ENCODE measurements around the gene KATNAL2.
"Not testable (repeated sequence)": the region's sequence is repeated elsewhere in the genome, so short reads cannot be mapped to it uniquely, and the experiment has no call there.

Gene KATNAL2

DNA sequence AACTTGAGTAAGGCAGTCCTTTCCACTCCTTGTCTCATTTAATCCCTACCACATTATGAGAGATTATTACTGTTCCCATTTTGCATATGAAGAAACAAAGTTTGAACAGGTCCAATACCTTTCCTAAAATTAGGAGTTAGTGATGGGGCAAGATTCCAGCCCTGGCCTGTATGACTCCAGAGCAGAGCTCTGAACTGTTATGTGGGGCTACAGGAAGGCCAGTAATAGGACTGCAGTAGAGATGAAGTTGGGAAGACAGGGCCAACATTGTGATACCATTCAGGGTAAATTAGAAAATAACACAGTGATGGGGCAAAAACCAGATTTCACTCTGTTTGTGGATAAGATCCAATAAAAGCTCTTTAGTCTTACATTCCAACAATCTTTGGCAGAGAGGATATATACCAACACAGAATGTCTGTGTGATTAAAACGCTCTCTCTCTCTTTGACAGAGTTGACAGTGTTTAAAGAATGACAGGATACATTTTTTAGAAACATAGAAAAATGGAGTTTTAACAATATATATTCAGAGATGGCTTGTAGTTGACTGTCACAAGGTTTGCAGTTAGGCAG is 22.7 kb downstream of the KATNAL2 start:
- FAIRE-seq = no peak

DNA sequence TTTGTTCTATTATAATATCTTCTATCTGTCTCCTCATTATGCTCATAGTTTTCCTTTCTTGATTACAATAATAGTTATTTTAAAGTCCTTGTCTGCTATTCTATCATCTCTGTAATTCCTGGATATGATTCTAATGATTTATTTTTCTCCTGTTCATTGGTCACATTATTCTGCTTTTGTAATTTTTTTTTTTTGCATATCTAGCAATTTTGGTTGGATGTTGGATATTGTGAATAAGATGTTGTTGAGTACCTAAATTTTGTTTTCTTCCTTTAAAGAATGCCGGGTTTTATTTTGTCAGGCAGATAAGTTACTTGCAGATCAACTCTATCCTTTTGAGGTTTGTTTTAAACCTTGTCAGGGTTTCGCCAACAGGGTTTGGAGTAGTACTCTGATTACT is 25.2 kb downstream of the KATNAL2 start:
- FAIRE-seq = no peak

GRCh38 chr18:46946656-46947282 is 29.4 kb downstream of the KATNAL2 start:
- no peak for FAIRE-seq

- no peak for FAIRE-seq
Measured at GRCh38 chr18:46950064-46950656, 32.8 kb downstream of the KATNAL2 start.

GRCh38 chr18:46953195-46953594 is 35.8 kb downstream of the KATNAL2 start:
- FAIRE-seq = no peak

DNA sequence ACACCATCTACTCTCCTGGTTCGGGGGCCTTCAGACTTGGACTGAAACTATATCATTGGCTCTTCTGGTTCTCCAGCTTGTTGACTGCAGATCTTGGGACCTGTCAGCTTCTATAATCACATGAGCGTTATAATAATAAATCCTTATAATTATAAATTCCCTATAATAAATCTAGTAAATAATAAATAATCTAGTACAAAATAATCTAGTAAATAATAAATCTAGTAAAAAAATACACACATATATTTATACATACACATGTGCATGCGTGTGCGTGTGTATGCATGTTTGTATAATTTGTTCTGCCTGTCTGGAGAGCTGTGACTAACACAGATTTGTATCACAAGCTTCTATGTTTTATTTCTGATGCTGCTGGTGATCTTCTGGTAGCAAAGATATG is 40.8 kb downstream of the KATNAL2 start:
- no peak for FAIRE-seq

DNA sequence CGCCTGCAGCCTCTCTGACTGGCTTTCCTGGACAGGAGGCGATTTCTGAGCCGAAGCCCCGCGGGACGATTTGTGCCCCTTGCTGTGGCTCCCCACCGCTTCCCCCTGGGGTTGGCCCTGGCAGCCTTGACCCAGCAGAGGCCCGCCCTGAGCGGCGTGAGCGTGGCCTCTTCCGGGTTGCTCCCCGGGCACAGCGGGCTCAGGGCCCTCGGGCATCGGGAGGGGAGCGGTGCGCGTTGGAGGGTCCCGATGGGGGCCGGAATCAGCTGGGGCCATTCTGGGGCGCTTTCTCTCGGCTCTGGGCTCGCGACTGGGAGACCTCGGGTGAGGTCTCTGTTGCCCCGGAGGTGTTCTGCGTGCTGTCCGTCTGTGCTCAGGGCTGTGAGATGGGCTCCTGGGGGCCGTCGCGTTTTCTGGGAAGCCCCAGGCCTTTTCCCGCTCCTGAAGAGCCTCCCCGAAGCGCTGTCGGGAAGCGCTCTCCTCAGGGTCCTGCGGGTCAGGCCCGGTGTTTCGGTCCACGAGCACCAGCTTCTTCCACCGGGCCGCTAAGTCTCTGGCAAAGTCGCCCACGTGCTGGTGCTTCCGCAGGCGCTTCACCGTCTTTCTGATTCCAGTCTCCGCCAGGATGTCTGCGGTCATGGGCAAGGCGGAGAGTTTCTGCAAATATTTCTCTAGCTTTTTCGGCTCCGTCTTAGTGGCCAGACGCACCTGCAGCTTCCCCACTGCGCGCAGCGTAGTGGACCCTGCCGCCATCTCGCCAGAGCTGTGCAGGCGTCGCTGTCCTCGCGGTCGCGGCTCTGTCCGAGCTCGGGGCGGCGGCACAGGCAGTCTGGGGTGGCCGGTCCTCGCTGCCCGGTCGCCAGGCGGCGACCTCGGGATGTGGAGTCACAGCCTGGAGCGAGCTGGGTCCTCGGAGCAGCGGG is 46.5 kb downstream of the KATNAL2 start:
- FAIRE-seq = not testable (repeated sequence)

- not testable (repeated sequence) for FAIRE-seq
Measured at GRCh38 chr18:46964579-46965293, 47.3 kb downstream of the KATNAL2 start.

GRCh38 chr18:46966266-46966665 is 48.9 kb downstream of the KATNAL2 start:
- FAIRE-seq = not testable (repeated sequence)

DNA sequence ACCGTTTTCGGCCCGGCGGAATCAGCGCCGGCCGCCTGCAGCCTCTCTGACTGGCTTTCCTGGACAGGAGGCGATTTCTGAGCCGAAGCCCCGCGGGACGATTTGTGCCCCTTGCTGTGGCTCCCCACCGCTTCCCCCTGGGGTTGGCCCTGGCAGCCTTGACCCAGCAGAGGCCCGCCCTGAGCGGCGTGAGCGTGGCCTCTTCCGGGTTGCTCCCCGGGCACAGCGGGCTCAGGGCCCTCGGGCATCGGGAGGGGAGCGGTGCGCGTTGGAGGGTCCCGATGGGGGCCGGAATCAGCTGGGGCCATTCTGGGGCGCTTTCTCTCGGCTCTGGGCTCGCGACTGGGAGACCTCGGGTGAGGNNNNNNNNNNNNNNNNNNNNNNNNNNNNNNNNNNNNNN is 52.1 kb downstream of the KATNAL2 start:
- FAIRE-seq = not testable (repeated sequence)

DNA sequence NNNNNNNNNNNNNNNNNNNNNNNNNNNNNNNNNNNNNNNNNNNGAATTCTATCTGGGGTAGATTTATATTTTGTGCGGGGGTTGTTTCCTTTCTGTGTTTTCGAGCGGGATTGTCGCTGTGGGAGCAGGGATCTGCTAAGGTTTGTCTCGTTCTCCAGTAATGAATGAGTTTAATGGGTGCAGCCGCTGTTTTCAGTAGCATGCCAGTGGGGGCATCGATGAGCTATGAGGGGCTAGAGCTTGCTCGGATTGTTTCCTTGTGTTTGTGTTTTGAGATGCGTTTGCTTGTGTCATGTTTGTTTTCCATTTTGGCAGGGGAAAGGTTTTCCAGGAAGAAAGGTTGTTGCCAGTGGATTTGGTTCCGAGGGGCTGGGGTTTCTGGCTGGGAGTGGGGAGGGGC is 102.5 kb downstream of the KATNAL2 start:
- not testable (repeated sequence) for FAIRE-seq

DNA sequence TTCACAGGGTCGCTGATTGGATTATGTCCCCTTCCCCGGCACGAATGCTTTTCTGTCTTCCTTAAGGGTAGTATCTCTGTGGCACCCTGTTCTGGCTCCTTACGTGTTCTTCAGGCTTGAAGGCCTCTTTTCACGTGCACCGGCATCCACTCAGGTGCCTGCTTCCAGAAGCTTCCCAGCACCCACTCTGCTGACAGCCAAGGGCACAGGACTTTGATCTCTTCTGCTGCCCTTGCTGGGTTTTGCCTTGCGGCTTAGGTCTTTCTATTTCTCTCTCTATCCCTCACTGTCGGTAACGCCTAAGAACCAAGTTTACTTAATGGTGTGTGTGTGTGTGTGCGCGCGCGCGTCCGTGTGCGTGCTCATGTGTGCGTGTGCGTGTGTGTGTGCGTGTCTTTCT is 103.4 kb downstream of the KATNAL2 start:
- FAIRE-seq = not testable (repeated sequence)

DNA sequence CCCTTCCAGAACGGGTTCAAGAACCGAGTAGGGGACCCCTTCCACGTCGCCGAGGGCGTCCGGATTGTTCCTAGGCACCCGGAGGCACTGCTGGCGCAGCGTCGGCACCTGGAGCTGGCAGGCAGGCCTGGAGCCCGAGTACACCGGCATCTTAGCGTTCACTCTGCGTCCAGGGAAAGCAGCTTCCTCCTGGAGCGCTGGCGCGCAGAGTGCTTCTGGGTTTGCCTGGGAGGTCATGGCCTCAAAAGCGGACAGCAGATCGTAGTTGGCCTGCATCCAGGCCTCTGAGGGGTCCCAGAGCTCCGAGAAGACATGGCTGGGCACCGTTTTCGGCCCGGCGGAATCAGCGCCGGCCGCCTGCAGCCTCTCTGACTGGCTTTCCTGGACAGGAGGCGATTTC is 105.4 kb downstream of the KATNAL2 start:
- FAIRE-seq = not testable (repeated sequence)

- FAIRE-seq = not testable (repeated sequence)
Measured at GRCh38 chr18:47023769-47024465, 106.5 kb downstream of the KATNAL2 start.

- not testable (repeated sequence) for FAIRE-seq
Measured at GRCh38 chr18:47025557-47026174, 108.3 kb downstream of the KATNAL2 start.

GRCh38 chr18:47028738-47029137 is 111.3 kb downstream of the KATNAL2 start:
- not testable (repeated sequence) for FAIRE-seq

DNA sequence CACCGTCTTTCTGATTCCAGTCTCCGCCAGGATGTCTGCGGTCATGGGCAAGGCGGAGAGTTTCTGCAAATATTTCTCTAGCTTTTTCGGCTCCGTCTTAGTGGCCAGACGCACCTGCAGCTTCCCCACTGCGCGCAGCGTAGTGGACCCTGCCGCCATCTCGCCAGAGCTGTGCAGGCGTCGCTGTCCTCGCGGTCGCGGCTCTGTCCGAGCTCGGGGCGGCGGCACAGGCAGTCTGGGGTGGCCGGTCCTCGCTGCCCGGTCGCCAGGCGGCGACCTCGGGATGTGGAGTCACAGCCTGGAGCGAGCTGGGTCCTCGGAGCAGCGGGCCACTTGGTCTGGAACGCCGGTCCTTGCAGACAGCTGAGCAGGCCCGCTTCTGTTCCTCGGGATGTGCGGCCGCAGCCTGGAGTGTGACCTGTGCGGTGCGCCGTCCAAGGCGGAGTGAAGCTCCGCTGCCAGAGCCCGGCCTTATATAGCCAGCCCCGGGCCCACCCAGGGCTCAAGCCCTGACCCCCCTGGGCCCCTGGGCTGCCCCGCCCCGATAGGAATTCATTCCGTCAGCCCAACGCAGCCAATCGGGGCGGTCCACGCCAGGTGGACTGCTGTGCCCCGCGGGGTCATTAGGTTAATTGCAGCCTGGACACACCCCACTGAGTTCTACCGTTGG is 112.4 kb downstream of the KATNAL2 start:
- FAIRE-seq = not testable (repeated sequence)

GRCh38 chr18:47030887-47031286 is 113.5 kb downstream of the KATNAL2 start:
- FAIRE-seq = not testable (repeated sequence)

DNA sequence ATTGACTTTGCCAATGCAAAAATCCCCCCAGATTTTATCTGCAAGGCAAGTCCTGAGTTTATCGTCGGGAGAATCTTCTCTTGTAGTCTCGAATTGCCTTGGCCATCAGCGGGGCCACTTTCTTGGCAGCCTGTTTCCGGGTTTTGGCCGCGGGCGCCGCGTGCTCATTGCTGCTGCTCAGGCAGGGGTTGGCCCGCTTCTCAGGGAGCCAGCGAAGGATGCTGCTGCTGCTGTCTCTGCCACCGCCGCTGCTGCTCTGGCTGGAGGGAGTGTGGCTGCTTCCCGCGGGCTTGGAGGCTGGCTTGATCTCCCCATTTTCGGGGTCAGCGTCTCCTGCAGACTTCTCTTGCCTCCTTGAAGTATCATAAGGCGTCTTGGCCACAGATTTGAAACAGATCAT is 115.5 kb downstream of the KATNAL2 start:
- no peak for FAIRE-seq

DNA sequence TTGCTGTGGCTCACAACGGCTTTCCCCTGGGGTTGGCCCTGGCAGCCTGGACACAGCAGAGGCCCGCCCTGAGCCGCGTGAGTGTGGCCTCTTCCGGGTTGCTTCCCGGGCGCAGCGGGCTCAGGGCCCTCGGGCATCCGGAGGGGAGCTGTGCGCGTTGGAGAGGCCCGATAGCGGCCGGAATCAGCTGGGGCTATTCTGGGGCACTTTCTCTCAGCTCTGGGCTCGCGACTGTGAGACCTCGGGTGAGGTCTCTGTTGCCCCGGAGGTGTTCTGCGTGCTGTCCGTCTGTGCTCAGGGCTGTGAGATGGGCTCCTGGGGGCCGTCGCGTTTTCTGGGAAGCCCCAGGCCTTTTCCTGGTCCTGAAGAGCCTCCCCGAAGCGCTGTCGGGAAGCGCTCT is 117.2 kb downstream of the KATNAL2 start:
- FAIRE-seq = not testable (repeated sequence)

DNA sequence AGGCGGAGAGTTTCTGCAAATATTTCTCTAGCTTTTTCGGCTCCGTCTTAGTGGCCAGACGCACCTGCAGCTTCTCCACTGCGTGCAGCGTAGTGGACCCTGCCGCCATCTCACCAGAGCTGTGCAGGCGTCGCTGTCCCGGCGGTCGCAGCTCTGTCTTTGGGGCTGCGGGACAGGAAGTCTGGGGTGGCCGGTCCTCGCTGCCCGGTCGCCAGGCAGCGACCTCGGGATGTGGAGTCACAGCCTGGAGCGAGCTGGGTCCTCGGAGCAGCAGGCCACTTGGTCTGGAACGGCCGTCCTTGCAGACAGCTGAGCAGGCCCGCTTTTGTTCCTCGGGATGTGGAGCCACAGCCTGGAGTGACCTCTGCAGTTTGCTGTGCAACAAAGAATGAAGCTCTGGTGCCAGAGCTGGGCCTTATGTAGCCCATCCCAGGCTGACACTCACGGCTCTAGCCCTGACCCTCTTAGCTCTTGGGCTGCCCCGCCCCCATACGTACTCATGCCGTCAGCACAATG is 117.8 kb downstream of the KATNAL2 start, which contains the start of gene ELOA2:
TSS of gene ELOA2 (minus strand) at position 466 of the 516 bp plus-strand sequence. CDS start at position 109, 357 bp downstream.
- no peak for FAIRE-seq
